HL-60 (cell line): ENCODE results near the gene VWA5B2.

Source experiments
- GABPA ChIP-seq: IDR thresholded peaks from 2 replicates; pipeline ENCODE4 v1.6.1; 2012; ENCODE audit warnings: low read depth
- TF ChIP-seq, protein P1 (sequence below): IDR thresholded peaks from one replicate; pipeline ENCODE4 v1.5.1; 2011; ENCODE audit warnings: low read length, control low read depth, inconsistent platforms; ENCODE audit not compliant: insufficient read depth
- TF ChIP-seq, protein P2 (sequence below): IDR thresholded peaks from 2 replicates; pipeline ENCODE4 v1.6.1; 2012; ENCODE audit warnings: low read depth; ENCODE audit not compliant: insufficient replicate concordance

DNA sequence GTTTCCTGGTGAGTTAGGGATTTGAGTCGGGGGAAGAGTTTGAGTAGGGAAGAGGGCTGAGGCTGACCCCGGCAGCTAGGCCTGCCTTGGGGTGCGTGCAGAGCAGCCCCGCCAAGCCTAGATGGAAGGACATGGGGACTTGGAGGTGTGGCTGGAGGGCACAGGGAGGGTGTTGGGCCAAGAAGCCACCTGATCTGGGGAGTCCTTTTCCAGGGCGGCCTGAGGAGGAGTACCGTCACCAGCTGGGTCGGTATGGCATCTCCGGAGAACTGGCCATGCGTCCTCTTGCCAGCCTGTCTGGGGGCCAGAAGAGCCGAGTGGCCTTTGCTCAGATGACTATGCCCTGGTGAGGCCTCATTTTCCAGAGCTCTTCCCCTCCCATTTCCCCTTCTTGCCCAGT, 36.5 kb upstream of the VWA5B2 start:
- TF ChIP-seq, protein P1, sequence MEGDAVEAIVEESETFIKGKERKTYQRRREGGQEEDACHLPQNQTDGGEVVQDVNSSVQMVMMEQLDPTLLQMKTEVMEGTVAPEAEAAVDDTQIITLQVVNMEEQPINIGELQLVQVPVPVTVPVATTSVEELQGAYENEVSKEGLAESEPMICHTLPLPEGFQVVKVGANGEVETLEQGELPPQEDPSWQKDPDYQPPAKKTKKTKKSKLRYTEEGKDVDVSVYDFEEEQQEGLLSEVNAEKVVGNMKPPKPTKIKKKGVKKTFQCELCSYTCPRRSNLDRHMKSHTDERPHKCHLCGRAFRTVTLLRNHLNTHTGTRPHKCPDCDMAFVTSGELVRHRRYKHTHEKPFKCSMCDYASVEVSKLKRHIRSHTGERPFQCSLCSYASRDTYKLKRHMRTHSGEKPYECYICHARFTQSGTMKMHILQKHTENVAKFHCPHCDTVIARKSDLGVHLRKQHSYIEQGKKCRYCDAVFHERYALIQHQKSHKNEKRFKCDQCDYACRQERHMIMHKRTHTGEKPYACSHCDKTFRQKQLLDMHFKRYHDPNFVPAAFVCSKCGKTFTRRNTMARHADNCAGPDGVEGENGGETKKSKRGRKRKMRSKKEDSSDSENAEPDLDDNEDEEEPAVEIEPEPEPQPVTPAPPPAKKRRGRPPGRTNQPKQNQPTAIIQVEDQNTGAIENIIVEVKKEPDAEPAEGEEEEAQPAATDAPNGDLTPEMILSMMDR = no peak
- TF ChIP-seq, protein P2, sequence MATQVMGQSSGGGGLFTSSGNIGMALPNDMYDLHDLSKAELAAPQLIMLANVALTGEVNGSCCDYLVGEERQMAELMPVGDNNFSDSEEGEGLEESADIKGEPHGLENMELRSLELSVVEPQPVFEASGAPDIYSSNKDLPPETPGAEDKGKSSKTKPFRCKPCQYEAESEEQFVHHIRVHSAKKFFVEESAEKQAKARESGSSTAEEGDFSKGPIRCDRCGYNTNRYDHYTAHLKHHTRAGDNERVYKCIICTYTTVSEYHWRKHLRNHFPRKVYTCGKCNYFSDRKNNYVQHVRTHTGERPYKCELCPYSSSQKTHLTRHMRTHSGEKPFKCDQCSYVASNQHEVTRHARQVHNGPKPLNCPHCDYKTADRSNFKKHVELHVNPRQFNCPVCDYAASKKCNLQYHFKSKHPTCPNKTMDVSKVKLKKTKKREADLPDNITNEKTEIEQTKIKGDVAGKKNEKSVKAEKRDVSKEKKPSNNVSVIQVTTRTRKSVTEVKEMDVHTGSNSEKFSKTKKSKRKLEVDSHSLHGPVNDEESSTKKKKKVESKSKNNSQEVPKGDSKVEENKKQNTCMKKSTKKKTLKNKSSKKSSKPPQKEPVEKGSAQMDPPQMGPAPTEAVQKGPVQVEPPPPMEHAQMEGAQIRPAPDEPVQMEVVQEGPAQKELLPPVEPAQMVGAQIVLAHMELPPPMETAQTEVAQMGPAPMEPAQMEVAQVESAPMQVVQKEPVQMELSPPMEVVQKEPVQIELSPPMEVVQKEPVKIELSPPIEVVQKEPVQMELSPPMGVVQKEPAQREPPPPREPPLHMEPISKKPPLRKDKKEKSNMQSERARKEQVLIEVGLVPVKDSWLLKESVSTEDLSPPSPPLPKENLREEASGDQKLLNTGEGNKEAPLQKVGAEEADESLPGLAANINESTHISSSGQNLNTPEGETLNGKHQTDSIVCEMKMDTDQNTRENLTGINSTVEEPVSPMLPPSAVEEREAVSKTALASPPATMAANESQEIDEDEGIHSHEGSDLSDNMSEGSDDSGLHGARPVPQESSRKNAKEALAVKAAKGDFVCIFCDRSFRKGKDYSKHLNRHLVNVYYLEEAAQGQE = no peak
- no peak for TF ChIP-seq GABPA
